Measurements from ENCODE around the gene ETS1.
A peak's percentile ranks its signal among the peaks of the same experiment; 100 is the strongest.

Gene ETS1

DNA sequence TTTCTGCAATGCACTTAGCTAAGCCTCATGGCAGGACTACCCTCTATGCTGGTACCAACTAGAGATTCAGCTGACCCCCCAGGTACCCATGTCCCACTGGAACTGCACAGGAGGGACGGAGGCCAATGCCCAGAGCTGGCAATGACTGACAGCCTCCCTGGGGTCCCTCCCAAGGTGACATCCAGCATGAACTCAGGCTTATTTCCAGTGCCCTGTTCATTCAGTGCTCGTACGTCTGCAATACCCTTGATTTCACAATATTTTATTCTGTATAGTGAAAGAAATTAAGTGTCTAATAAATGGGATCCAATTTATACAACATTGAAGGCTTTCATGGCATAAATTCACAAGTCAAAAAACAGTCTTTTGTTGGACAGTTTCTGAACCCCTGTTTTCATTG lies 20.2 kb downstream of the ETS1 start:
- no peak for DNase-seq (ENCODE audit: low read depth)

DNA sequence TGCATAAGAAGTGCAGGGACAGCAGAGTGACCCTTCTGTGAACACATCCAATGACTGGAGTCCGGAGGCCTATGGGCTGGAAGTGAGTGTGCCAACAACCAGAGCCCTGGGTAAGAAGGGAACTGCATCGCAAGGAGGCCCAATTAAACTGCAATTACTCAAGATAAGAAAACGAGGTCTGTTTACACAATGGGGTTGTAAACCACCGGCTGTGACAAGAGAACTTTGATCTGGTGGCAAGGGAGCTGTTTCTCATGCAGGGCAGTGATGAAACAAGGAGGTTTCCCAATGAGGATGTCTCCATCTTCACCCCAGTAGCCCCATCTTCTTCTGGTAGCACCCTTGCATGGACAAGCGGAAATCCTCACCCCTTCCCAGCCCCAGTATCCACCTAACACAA lies 21.5 kb downstream of the ETS1 start:
- no peak for DNase-seq (ENCODE audit: low read depth)

GRCh38 chr11:128564642-128565245 lies 22.6 kb downstream of the ETS1 start:
- no peak for DNase-seq (ENCODE audit: low read depth)

DNA sequence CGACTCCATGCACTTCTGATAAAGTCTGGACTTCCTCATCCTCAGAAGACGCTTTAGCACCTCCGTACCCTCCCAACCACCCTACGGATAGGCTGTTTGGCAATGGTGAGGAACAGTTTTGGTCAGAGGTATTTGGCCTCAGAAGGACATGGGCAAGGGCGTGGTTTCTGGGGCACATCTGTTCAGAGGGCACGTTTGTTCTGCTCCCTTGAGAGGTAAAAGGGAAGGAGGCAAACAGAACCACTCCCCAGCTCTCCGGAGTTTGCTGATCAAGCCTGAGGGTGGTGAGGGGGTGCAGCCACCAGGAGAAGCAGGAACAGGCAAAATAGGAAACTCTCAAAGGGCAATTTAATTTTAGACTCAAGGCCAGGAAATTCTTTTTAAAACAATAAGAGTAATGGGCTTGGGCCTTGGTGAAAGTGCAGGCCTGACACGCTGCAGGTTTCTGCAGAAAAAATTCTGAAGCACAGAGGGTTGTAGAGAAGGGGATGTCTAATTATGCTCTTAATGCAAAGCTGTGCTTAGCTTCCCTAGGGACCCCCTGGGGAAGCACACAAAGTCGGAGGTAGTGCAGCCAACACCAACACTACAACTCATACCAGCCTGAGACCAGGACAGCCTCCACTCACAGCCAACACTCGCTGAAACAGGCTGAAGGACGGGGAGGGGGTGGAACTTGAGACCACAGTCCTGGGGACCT lies 23.3 kb downstream of the ETS1 start:
- no peak for DNase-seq (ENCODE audit: low read depth)

DNA sequence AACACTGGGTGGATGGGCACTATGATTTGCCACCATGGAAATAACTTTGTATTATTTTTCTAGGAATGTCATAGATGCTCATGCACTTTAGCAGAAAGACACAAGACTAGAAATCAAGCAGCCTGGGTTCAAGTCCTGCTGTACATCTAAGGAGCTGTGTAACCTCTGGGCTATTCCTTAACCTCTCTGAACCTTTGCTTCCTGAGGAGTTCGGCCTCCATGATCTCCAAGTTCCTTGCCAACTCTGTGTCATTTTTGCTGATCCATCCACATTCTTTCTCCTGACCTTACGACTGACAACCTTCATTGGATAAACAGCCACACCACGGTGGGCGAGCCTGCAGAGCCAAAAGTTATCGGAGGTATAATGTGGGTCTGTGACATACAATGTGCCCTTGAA lies 24.1 kb downstream of the ETS1 start:
- DNase-seq (ENCODE audit: low read depth) = no peak

- no peak for DNase-seq (ENCODE audit: low read depth)
These were observed 27.8 kb downstream of the ETS1 start for GRCh38 chr11:128559496-128560103.

GRCh38 chr11:128555606-128556005 lies 31.8 kb downstream of the ETS1 start:
- peak; percentile 64 for DNase-seq (ENCODE audit: low read depth)

DNA sequence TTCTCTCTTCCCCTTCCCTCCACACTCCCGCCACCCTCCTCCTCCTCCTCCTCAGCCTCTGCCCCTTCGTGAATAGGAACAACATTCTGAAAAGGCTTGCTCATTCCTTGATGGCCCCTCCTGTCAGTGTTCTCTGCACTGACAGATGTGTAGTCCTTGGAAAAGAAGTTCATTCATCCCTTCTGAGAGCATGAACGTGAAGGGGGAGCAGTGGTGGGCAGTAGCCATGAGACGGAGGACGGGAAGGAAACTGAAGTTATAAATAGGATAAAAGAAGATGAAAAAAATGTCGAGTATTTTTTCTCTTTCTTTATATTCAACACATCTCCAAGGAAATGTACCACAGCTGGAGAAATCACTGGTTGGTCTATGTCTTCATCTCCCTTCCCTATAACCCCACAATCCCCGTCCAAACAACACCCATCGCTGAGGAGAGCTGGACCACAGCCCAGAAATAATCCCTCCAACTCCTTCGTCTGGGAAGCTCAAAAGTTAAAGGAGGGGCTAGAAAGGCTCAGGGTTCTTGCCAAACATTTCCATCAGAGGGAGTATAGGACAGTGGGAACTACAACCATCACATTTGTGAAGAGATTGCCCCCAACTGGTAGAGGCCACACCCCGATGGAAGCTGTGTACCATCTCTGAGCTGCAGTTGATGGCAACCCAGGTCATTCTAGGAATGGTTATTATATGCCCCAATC lies 33.5 kb downstream of the ETS1 start:
- peak; percentile 66 for DNase-seq (ENCODE audit: low read depth)

GRCh38 chr11:128552783-128553661 lies 34.3 kb downstream of the ETS1 start:
- no peak for DNase-seq (ENCODE audit: low read depth)

DNA sequence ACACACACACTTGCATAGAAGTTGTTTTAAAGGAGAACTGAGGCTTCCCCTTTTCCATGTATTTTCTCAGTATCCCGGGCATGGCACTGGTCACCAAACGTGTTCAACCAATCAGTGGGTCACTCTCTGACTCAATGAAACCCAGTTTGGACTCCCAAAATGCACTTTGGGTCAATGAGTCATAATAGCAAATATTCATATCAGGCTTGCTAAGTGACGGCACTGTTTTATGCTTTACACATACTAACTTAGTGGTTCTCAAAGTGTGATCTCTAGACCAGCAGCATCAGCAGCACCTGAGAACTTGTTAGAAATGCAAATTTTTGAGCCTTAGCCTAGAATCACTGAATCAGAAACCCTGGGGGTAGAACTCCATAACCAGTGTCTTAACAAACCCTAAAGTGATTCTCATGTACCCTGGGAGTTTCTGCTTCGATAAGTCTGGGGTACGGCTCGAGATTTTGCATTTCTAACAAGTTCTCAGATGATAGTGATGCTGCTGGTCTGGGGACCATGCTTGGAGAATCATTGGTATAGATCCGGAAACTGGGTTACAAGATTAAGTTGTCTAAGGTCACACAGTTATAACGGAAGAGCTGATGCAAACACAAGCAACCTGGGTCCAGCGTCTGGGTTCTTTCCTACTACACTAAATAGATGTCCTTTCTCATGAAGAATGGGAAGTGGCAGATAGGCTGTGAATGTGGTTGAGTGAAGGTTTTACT lies 35.6 kb downstream of the ETS1 start:
- DNase-seq (ENCODE audit: low read depth) = no peak

- no peak for DNase-seq (ENCODE audit: low read depth)
These were observed 36.3 kb downstream of the ETS1 start for GRCh38 chr11:128551058-128551457.

DNA sequence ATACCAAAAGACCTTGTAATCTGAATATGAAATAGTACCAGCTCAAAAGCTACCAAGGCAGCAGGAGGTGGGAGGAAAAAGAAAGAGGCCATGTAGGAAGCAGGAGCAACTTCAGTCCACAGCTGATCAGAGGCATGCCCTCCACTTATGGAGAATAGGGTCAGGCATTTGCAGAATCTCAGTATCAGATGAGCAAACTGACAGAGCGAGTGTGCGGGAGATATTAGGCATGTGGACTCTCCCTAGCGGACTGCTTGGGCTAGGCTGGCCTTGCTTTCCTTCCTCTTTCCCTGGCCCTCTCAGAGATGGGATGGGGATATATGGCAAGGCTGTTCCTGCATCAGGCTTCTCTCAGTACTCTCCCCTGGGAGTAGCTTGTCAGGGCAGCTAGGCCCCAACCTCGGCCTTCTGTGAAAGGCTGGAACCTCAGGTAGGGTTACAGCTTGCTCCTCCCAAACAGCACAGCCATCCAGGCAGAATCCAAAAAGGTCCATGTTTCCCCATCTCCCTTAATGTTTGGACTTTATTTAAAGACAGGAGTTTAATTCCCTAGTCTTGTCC lies 37.0 kb downstream of the ETS1 start:
- DNase-seq (ENCODE audit: low read depth) = no peak

GRCh38 chr11:128549256-128549944 lies 38.0 kb downstream of the ETS1 start:
- DNase-seq (ENCODE audit: low read depth) = no peak

DNA sequence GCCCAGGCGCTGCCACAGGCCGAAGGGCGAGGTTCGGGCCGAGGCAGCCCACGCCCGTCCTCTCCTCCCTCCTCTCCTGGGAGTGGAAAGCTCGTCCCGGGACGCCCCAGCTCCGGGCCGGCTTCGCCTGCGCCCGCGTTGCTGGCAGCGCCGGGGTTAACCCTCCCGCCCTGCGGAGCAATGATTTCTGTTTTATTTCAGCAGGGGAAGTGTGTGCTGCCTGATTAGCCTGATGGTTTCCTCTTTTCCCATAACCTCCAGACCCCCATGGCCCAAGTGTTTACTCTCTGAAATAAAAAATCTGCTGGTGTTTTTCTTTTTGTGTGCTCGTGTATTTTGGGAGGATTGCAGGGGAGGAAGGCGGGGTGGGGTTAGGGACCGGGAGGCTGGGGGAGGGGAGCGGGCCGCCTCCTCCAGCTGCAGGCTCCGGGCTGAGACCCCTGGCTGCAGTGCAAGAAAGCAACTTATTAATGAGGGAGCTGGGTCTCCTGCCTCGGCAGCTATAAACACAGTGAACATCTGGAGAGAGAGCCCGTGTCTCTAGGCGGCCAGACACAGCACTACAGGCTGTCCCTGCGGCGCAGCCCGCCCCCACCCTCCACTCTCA lies 38.6 kb downstream of the ETS1 start:
- DNase-seq (ENCODE audit: low read depth) = peak; percentile 55

DNA sequence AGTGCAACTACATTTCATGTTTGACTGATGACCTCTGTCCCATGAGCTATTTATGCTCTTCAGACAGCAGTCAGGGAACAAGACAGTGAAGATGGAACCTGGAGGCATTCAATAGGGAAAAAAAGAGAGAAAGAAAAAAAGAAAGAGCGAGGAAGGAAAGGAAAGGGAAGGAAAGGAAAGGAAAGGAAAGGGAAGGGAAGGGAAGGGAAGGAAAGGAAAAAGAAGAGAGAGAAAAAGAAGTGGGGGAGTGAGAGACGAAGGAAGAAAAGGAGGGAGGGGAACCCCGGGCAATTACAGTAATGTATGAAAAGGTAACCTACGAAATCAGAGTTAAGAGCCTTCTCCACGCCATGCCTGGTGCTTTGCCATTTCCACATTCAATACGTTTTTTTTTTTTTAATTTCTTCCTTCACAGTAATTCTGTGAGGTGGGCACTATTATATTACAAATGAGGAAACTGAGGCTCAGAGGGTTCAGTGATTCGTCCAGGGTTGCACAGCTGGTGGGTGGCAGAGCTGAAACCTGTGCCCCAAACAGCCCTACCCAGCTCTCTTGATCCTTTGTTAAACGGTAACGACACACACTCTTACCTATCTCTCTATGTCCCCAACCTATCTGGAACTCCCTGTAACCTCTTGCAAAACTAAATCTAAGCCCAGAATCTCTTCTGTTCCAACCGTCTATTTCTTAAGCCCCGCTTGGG lies 39.3 kb downstream of the ETS1 start:
- no peak for DNase-seq (ENCODE audit: low read depth)

DNA sequence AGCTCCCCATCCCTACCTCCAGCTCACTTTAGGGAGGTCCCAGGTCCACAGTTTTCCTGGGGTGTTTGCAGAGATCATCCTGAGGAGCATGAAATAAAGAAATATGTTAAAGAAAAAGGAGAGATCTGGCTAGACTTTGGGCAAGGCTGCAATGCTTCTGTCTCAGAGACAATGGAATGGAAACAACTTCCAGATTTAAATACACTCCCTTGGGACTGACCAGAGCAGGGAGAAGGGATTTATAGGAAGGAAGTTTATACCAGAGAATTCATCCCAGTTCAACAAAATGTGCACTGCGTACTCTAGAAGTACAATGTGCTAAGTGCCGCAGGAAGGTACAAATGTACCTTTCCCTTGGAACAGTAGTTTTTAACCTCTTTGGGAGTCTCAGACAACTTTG lies 40.4 kb downstream of the ETS1 start:
- DNase-seq (ENCODE audit: low read depth) = no peak

GRCh38 chr11:128544471-128545051 lies 42.8 kb downstream of the ETS1 start:
- no peak for DNase-seq (ENCODE audit: low read depth)

DNA sequence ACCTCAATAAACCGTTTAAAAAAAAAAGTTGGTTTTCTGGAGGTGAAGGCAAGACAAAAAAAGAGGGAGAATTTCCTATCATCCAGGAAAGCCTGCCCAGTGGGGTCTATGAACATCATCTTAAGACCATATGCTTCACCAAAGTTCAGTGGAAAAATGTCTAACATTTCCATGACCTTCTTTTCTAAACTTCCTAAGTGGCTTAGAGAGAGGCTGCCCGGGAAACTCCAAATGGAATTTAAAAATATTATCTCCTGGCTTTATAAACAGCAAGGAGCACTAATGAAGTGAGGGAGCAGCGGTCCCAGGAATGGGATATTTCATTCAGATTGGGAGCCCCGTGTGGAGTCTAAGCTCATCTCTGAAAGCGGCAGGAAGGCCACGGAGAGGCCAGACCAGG lies 46.9 kb downstream of the ETS1 start:
- DNase-seq (ENCODE audit: low read depth) = no peak

DNA sequence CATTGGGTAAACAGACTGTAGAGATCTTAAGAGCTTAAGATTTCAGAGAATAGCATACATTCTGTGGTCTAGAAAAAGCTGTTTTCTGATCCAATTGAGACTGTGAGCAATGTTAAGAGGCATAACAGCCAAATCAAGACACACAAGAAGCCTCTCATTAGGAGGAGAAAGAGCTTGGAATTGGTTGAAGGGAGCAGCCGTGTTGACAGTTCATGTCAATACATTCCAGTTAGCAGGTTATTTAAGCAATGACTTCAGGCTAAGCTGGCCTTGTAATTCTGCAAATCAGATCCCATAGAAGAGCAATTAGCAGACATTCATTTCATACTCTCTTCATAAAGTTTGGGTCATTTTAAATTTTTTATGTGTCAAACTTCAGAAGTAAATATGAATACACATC lies 50.9 kb downstream of the ETS1 start:
- DNase-seq (ENCODE audit: low read depth) = no peak

Measured in ELR (cell line).